HepG2 (cell line): Measurements from ENCODE around the gene LIMCH1. TPM values are rescaled to one million over a fixed set of nuclear protein-coding genes. Genes with fewer than 3 reads are reported as not detected.

Source experiments
- ATAC-seq: fragments of 200-7000 bp; cut with Tn5 transposase; 3 replicates; pipeline ENCODE4 v1.9.1; 2020; ENCODE audit warnings: mild to moderate bottlenecking, moderate library complexity
- BruUV-seq: library from RNA; stranded (reverse); fragments of 400-500 nt; replicated peaks from 2 replicates; lab custom pipeline; 2021; lab: Mats Ljungman, UMichigan
- CTCF ChIA-PET: fragments of 300-600 bp; formaldehyde crosslinking; extraction: SDS; loops from one replicate; lab custom pipeline; 2021; ENCODE audit warnings: low total read pairs, inconsistent platforms, low intra/inter-chr PET ratio; lab: Yijun Ruan, JAX
- POLR2A ChIA-PET: fragments of 350-600 bp; sonication (Branson Sonifier 250); formaldehyde crosslinking; loops from one replicate; lab custom pipeline; 2020; ENCODE audit warnings: antibody characterized with exemption, inconsistent platforms; lab: Yijun Ruan, JAX
- DNase-seq: peaks from one replicate; pipeline ENCODE4 v3.0.0-alpha.2; 2015; ENCODE audit warnings: low spot score
- FAIRE-seq: peaks from 3 replicates; lab custom pipeline; 2011; peaks lifted over from hg19 to GRCh38; lab: Jason Lieb, UNC
- H2AFZ ChIP-seq: one replicate; pipeline ENCODE4 v1.6.1; 2011; ENCODE audit warnings: low read length, inconsistent platforms
- H3K27ac ChIP-seq: fragments of 300-600 bp; 3 replicates; pipeline ENCODE4 v1.8.0; 2011; ENCODE audit warnings: mixed run types, mild to moderate bottlenecking, mixed read lengths, low read length, inconsistent platforms; ENCODE audit not compliant: insufficient read depth; ENCODE audit errors: extremely low read length
- H3K27me3 ChIP-seq, 2 experiments: fragments of 200-600 bp in 1 of 2; 2 replicates in 1 of 2; 3 replicates in 1 of 2; pipeline versions ENCODE4 v1.6.0 to v1.8.0; 2011; ENCODE audit warnings: low read length in 2 of 2, mild to moderate bottlenecking in 2 of 2, moderate library complexity in 2 of 2, inconsistent platforms in 1 of 2; ENCODE audit not compliant: insufficient read depth in 2 of 2, control insufficient read depth in 1 of 2
- H3K36me3 ChIP-seq, 2 experiments: fragments of 200-600 bp in 1 of 2; replicated peaks in 1 of 2; 2 replicates in 1 of 2; 3 replicates in 1 of 2; pipeline versions ENCODE4 v1.5.1 to v1.8.0; 2011; ENCODE audit warnings: low read length in 2 of 2, inconsistent platforms in 1 of 2; ENCODE audit not compliant: insufficient read depth in 2 of 2, control insufficient read depth in 1 of 2
- H3K4me1 ChIP-seq: 2 replicates; pipeline ENCODE4 v1.5.1; 2012; ENCODE audit warnings: low read length, inconsistent platforms; ENCODE audit not compliant: insufficient read depth
- H3K4me2 ChIP-seq: 2 replicates; pipeline ENCODE4 v1.6.0; 2011; ENCODE audit warnings: low read depth, low read length, inconsistent platforms
- H3K4me3 ChIP-seq, 3 experiments: fragments of 200-600 bp in 1 of 3; sonication (generic), shearing (Covaris generic) in 1 of 3; replicated peaks in 1 of 3; 2 replicates each; pipeline ENCODE4 v1.5.1; 2011 to 2016; ENCODE audit warnings: low read length in 3 of 3, inconsistent platforms in 2 of 3, low read depth in 2 of 3, mild to moderate bottlenecking in 2 of 3, control low read depth in 1 of 3, mixed read lengths in 1 of 3; ENCODE audit not compliant: insufficient read depth in 1 of 3
- H3K79me2 ChIP-seq: one replicate; pipeline ENCODE4 v1.6.1; 2011; ENCODE audit warnings: low read length, inconsistent platforms; ENCODE audit not compliant: insufficient read depth
- H3K9ac ChIP-seq: 2 replicates; pipeline ENCODE4 v1.6.0; 2011; ENCODE audit warnings: mild to moderate bottlenecking, low read depth, low read length, inconsistent platforms; ENCODE audit not compliant: insufficient read depth
- H3K9me3 ChIP-seq: 2 replicates; pipeline ENCODE4 v1.5.1; 2012; ENCODE audit warnings: mild to moderate bottlenecking, low read length
- H4K20me1 ChIP-seq: 2 replicates; pipeline ENCODE4 v1.6.0; 2011; ENCODE audit warnings: inconsistent platforms, mild to moderate bottlenecking, low read length, moderate library complexity; ENCODE audit not compliant: insufficient read depth
- IKZF1 ChIP-seq: fragments of 450-650 bp; IDR thresholded peaks from 2 replicates; pipeline ENCODE4 v1.7.1; 2016
- PAF1 ChIP-seq: IDR thresholded peaks from 2 replicates; pipeline ENCODE4 v1.6.1; 2016; ENCODE audit warnings: missing genetic modification reagents, missing compliant biosample characterization
- RBAK ChIP-seq: sonication (generic); formaldehyde crosslinking; IDR thresholded peaks from 2 replicates; pipeline ENCODE4 v1.5.1; 2020; ENCODE audit warnings: mild to moderate bottlenecking, missing genetic modification reagents
- ZNF34 ChIP-seq: sonication (generic); formaldehyde crosslinking; IDR thresholded peaks from 2 replicates; pipeline ENCODE4 v1.4.0; 2020; ENCODE audit warnings: mild to moderate bottlenecking, missing genetic modification reagents, borderline replicate concordance
- ZNF367 ChIP-seq: sonication (generic); formaldehyde crosslinking; IDR thresholded peaks from 2 replicates; pipeline ENCODE4 v1.4.0; 2020; ENCODE audit warnings: missing genetic modification reagents, borderline replicate concordance
- ZNF441 ChIP-seq: sonication (generic); formaldehyde crosslinking; IDR thresholded peaks from 2 replicates; pipeline ENCODE4 v1.7.0; 2021; ENCODE audit warnings: missing genetic modification reagents, borderline replicate concordance
- ZNF761 ChIP-seq: sonication (generic); formaldehyde crosslinking; conservative IDR thresholded peaks from 2 replicates; pipeline ENCODE4 v1.4.0; 2020; ENCODE audit warnings: mild to moderate bottlenecking, missing genetic modification reagents
- WGBS: methylation state at CpG from one replicate; pipeline ENCODE4 v1.1.6; 2017; ENCODE audit warnings: low lambda C conversion rate; 5-methylcytosine and 5-hydroxymethylcytosine counted together
- in situ Hi-C: cut with HindIII; loops from 2 replicates; pipeline ENCODE4 v1.10.0; 2017; ENCODE audit warnings: low pct_unique_long_range_greater_than_20kb; ENCODE audit not compliant: extremely low pct_ligation_motif_present
- intact Hi-C: fragments of 100-400 bp; cut with micrococcal nuclease; formaldehyde crosslinking; loops from one replicate; pipeline ENCODE4 v1.10.0; 2022; ENCODE audit not compliant: unreplicated experiment
- polyA plus RNA-seq, 8 experiments: library from polyadenylated mRNA; depleted of rRNA in 3 of 8; stranded (reverse) in 7 of 8; unstranded in 1 of 8; fragments of >200 nt; fragmentation: Illumina TruSeq in 4 of 8; extraction: Trizol in 4 of 8; gene quantifications; 2 replicates each; pipeline versions ENCODE4 v1.2.1 to v1.2.3, GENCODE V29; 2011 to 2016; ENCODE audit warnings: low read depth in 4 of 8, missing spikeins in 1 of 8, mixed read lengths in 1 of 8; ENCODE audit not compliant: insufficient read depth in 1 of 8
- total RNA-seq, 5 experiments: library from RNA; depleted of rRNA; stranded (reverse); fragments of >200 nt; fragmentation: Illumina TruSeq; extraction: Trizol; gene quantifications; 2 replicates each; pipeline ENCODE4 v1.2.3, GENCODE V29; 2016; ENCODE audit warnings: low read depth in 1 of 5
- TF ChIP-seq, protein P1 (sequence below): sonication (generic); formaldehyde crosslinking; IDR thresholded peaks from 2 replicates; pipeline ENCODE4 v1.5.1; 2020; ENCODE audit warnings: missing genetic modification reagents, mild to moderate bottlenecking, borderline replicate concordance
- TF ChIP-seq, protein P2 (sequence below): sonication (generic); formaldehyde crosslinking; IDR thresholded peaks from 2 replicates; pipeline ENCODE4 v1.4.0; 2020; ENCODE audit warnings: missing genetic modification reagents
- TF ChIP-seq, protein P3 (sequence below): sonication (generic); formaldehyde crosslinking; IDR thresholded peaks from 2 replicates; pipeline ENCODE4 v1.8.0; 2022; ENCODE audit warnings: low read depth, missing genetic modification reagents
- TF ChIP-seq, protein P4 (sequence below), 2 experiments: sonication (generic) in 1 of 2; formaldehyde crosslinking in 1 of 2; IDR thresholded peaks; 2 replicates each; pipeline versions ENCODE4 v1.4.0 to v1.6.1; 2018 to 2020; ENCODE audit warnings: missing genetic modification reagents in 2 of 2, borderline replicate concordance in 1 of 2, low read depth in 1 of 2, mild to moderate bottlenecking in 1 of 2, missing biosample characterization in 1 of 2

Gene LIMCH1
- total and polyA plus RNA-seq, 2 of the 13 experiments (the other 11 are each of a cell fraction or from before 2014, with no cell fraction given): 0.04 TPM; not detected in 1

DNA sequence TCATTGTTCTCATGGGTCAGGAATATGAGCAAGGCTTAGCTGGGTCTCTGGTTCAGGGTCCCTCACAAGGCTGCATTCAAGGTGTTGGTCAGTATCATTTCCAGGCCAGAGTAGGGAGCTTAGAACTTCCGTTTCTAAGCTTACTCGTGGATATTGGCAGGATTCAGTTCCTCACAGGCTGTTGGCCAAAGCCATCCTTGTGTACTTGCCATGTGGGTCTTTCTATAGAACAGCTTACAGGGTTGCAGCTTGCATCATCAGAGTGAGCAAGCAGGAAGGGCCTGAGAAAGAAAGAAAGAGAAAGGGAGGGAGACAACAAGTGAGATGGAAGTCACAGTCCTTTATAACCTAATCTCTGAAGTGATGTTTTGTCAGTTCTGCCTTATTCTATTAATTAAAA is 5.1 kb upstream of the LIMCH1 start:
- Histone ChIP-seq H3K4me2 (no peak overlapping the region), H3K4me1 (no peaks in the 10 kb centered on the region), H2AFZ (no peak overlapping the region), H3K9me3 (no peaks in the 10 kb centered on the region), H3K79me2 (no peaks in the 10 kb centered on the region), H3K27ac (no peak overlapping the region), H3K36me3 (no peaks in the 10 kb centered on the region), H3K27me3 (peaks cover 0 to 8% of the 10 kb centered on the region in 2 experiments; a peak in 3 of 5 replicates), H4K20me1 (no peaks in the 10 kb centered on the region), H3K4me3 (no peak overlapping the region), H3K9ac (no peak overlapping the region)
- in situ Hi-C loops: no loop called here
- no peak for DNase-seq
- POLR2A ChIA-PET: no interaction called here
- TF ChIP-seq IKZF1 (no peak), ZNF441 (CRISPR knock-in tag) (no peak), ZNF761 (CRISPR knock-in tag) (no peak), ZNF367 (CRISPR knock-in tag) (no peak), ZNF34 (CRISPR knock-in tag) (no peak), PAF1 (CRISPR knock-in tag) (no peak)
- TF ChIP-seq, protein P1, sequence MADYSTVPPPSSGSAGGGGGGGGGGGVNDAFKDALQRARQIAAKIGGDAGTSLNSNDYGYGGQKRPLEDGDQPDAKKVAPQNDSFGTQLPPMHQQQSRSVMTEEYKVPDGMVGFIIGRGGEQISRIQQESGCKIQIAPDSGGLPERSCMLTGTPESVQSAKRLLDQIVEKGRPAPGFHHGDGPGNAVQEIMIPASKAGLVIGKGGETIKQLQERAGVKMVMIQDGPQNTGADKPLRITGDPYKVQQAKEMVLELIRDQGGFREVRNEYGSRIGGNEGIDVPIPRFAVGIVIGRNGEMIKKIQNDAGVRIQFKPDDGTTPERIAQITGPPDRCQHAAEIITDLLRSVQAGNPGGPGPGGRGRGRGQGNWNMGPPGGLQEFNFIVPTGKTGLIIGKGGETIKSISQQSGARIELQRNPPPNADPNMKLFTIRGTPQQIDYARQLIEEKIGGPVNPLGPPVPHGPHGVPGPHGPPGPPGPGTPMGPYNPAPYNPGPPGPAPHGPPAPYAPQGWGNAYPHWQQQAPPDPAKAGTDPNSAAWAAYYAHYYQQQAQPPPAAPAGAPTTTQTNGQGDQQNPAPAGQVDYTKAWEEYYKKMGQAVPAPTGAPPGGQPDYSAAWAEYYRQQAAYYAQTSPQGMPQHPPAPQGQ: no peak
- WGBS: 0% methylated on average over 2 of the region's 2 CpGs
- CTCF ChIA-PET: no interaction called here
- ATAC-seq: no peak
- intact Hi-C loops: no loop called here
- no peak for FAIRE-seq
- no TSS peak for BruUV-seq

DNA sequence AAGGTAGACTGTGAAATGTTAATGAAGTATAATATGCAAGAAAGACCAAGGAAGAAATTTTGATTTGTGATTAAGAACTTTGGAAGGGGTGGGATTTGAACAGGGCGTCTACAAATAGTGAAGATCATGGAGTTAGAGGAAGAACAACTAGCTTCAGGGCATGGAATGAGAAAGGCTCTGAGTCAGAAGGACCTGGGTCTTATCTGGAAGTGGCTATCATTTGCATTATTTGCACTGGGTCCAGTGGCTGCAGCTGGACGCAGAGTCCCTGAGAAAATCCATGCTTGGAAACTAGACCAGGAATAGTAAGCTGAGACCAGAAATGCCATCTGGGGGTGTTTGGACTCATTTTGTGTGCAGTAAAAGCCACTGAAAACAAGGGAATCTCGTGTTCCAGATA is 4.3 kb upstream of the LIMCH1 start:
- Histone ChIP-seq H3K9me3 (no peaks in the 10 kb centered on the region), H3K27me3 (peaks cover 0 to 11% of the 10 kb centered on the region in 2 experiments; a peak in 3 of 5 replicates), H3K27ac (no peak overlapping the region), H3K4me3 (no peak overlapping the region), H3K36me3 (no peaks in the 10 kb centered on the region), H3K4me2 (no peak overlapping the region), H4K20me1 (no peaks in the 10 kb centered on the region), H3K79me2 (no peaks in the 10 kb centered on the region), H3K9ac (no peak overlapping the region), H2AFZ (no peak overlapping the region), H3K4me1 (no peaks in the 10 kb centered on the region)
- POLR2A ChIA-PET: no interaction called here
- WGBS: 1% methylated on average over 3 of the region's 3 CpGs
- no peak for FAIRE-seq
- in situ Hi-C loops: no loop called here
- ATAC-seq: no peak
- intact Hi-C loops: no loop called here
- CTCF ChIA-PET: no interaction called here
- no peak for DNase-seq
- BruUV-seq: no TSS peak
- TF ChIP-seq RBAK: no peak
- TF ChIP-seq, protein P2, sequence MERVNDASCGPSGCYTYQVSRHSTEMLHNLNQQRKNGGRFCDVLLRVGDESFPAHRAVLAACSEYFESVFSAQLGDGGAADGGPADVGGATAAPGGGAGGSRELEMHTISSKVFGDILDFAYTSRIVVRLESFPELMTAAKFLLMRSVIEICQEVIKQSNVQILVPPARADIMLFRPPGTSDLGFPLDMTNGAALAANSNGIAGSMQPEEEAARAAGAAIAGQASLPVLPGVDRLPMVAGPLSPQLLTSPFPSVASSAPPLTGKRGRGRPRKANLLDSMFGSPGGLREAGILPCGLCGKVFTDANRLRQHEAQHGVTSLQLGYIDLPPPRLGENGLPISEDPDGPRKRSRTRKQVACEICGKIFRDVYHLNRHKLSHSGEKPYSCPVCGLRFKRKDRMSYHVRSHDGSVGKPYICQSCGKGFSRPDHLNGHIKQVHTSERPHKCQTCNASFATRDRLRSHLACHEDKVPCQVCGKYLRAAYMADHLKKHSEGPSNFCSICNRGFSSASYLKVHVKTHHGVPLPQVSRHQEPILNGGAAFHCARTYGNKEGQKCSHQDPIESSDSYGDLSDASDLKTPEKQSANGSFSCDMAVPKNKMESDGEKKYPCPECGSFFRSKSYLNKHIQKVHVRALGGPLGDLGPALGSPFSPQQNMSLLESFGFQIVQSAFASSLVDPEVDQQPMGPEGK (CRISPR knock-in tag): no peak
- TF ChIP-seq, protein P3, sequence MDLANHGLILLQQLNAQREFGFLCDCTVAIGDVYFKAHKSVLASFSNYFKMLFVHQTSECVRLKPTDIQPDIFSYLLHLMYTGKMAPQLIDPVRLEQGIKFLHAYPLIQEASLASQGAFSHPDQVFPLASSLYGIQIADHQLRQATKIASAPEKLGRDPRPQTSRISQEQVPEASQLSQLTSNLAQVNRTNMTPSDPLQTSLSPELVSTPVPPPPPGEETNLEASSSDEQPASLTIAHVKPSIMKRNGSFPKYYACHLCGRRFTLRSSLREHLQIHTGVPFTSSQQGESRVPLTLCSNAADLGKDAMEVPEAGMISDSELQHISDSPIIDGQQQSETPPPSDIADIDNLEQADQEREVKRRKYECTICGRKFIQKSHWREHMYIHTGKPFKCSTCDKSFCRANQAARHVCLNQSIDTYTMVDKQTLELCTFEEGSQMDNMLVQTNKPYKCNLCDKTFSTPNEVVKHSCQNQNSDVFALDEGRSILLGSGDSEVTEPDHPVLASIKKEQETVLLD: no peak
- TF ChIP-seq, protein P4, sequence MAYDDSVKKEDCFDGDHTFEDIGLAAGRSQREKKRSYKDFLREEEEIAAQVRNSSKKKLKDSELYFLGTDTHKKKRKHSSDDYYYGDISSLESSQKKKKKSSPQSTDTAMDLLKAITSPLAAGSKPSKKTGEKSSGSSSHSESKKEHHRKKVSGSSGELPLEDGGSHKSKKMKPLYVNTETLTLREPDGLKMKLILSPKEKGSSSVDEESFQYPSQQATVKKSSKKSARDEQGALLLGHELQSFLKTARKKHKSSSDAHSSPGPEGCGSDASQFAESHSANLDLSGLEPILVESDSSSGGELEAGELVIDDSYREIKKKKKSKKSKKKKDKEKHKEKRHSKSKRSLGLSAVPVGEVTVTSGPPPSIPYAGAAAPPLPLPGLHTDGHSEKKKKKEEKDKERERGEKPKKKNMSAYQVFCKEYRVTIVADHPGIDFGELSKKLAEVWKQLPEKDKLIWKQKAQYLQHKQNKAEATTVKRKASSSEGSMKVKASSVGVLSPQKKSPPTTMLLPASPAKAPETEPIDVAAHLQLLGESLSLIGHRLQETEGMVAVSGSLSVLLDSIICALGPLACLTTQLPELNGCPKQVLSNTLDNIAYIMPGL (CRISPR knock-in tag; IDR thresholded peaks at IDR 0.05; ENCODE audit: borderline replicate concordance in 1 of 2, low read depth in 1 of 2): no peak
